Uterine smooth muscle cell (primary cell): ENCODE results near the gene ZDHHC9. TPM values are rescaled to one million over a fixed set of nuclear protein-coding genes. Genes with fewer than 3 reads are reported as not detected.

Experiments
- total RNA-seq: library from RNA; depleted of rRNA; stranded (reverse); fragments of >200 nt; gene quantifications from 2 replicates; pipeline ENCODE4 v1.2.3, GENCODE V29; 2014

ZDHHC9 gene
- 16.7 and 20.6 TPM in 2 replicates for total RNA-seq

GRCh38 chrX:129843459-129844306 is at the start of gene ZDHHC9:
Gene ZDHHC9, minus strand, starts transcription at chrX:129843886. Its CDS starts 1,941 bp downstream, at chrX:129841945.

GRCh38 chrX:129779747-129780146 is 63.9 kb downstream of the ZDHHC9 start, which contains the start of gene SASH3:
Gene SASH3, plus strand, starts transcription at chrX:129779949. Its CDS starts 149 bp downstream, at chrX:129780098.

Other genes starting within 250 kb of the ZDHHC9 start
- gene APLN, start 188.9 kb downstream of the ZDHHC9 start, total RNA-seq: 0.12 and 0.33 TPM in 2 replicates
- gene XPNPEP2, start 104.9 kb downstream of the ZDHHC9 start, total RNA-seq: 0.11 and 0.25 TPM in 2 replicates
- gene SASH3, start 63.9 kb downstream of the ZDHHC9 start, total RNA-seq: not detected in 2 replicates
- 17.1 and 18.5 TPM in 2 replicates for gene UTP14A, start 62.3 kb upstream of the ZDHHC9 start, total RNA-seq
- gene BCORL1, start 138.7 kb upstream of the ZDHHC9 start, total RNA-seq: 1.00 and 2.6 TPM in 2 replicates